GM23338 (cell line): ENCODE data around the gene GNMT. TPM values are rescaled to one million over a fixed set of nuclear protein-coding genes. Genes with fewer than 3 reads are reported as not detected.

Source experiments
- ATAC-seq: fragments of 200-7000 bp; cut with Tn5 transposase; 3 replicates; pipeline ENCODE4 v1.9.1; 2020
- DNase-seq: peaks from one replicate; pipeline ENCODE4 v3.0.0-alpha.2; 2015; ENCODE audit warnings: low spot score
- H2AFZ ChIP-seq: fragments of 200-600 bp; sonication (generic); 2 replicates; pipeline ENCODE4 v1.8.0; 2016; ENCODE audit warnings: antibody characterized with exemption, mild to moderate bottlenecking, moderate library complexity
- H3F3A ChIP-seq: fragments of 200-600 bp; sonication (generic); replicated peaks from 2 replicates; pipeline ENCODE4 v1.8.0; 2017; ENCODE audit warnings: antibody characterized with exemption, mixed run types, low read depth
- H3K27ac ChIP-seq: fragments of 200-600 bp; sonication (generic); 2 replicates; pipeline ENCODE4 v1.6.1; 2016; ENCODE audit warnings: low read depth
- H3K27me3 ChIP-seq: fragments of 200-600 bp; sonication (generic); 2 replicates; pipeline ENCODE4 v1.8.0; 2016; ENCODE audit warnings: mild to moderate bottlenecking, mixed run types, moderate library complexity; ENCODE audit not compliant: insufficient read depth
- H3K36me3 ChIP-seq: fragments of 200-600 bp; sonication (generic); 2 replicates; pipeline ENCODE4 v1.8.0; 2016; ENCODE audit warnings: mild to moderate bottlenecking; ENCODE audit not compliant: insufficient read depth
- H3K4me1 ChIP-seq: fragments of 200-600 bp; sonication (generic); 2 replicates; pipeline ENCODE4 v1.8.0; 2016; ENCODE audit warnings: mild to moderate bottlenecking, moderate library complexity; ENCODE audit not compliant: insufficient read depth
- H3K4me2 ChIP-seq: fragments of 200-600 bp; sonication (generic); 2 replicates; pipeline ENCODE4 v1.7.1; 2017; ENCODE audit warnings: mixed run types
- H3K4me3 ChIP-seq: fragments of 200-600 bp; sonication (generic); 2 replicates; pipeline ENCODE4 v1.6.1; 2016; ENCODE audit warnings: mixed run types
- H3K79me2 ChIP-seq: fragments of 200-600 bp; sonication (generic); replicated peaks from 2 replicates; pipeline ENCODE4 v1.8.0; 2017; ENCODE audit warnings: mild to moderate bottlenecking; ENCODE audit not compliant: insufficient read depth
- H3K9me2 ChIP-seq: fragments of 200-600 bp; sonication (generic); 2 replicates; pipeline ENCODE4 v1.8.0; 2017; ENCODE audit not compliant: insufficient read depth
- H4K20me1 ChIP-seq: fragments of 200-600 bp; sonication (generic); replicated peaks from 2 replicates; pipeline ENCODE4 v1.8.0; 2017; ENCODE audit warnings: mild to moderate bottlenecking; ENCODE audit not compliant: insufficient read depth
- H3K27ac Mint-ChIP-seq: 2 replicates; pipeline ENCODE4 v1.8.0; 2020; ENCODE audit warnings: inconsistent platforms, mild to moderate bottlenecking, moderate library complexity, mixed read lengths
- H3K27me3 Mint-ChIP-seq: 3 replicates; pipeline ENCODE4 v1.8.0; 2022; ENCODE audit warnings: low read depth, mild to moderate bottlenecking, moderate library complexity, mixed read lengths, inconsistent platforms; ENCODE audit not compliant: insufficient read depth, poor library complexity
- H3K36me3 Mint-ChIP-seq: 3 replicates; pipeline ENCODE4 v1.8.0; 2021; ENCODE audit warnings: low read depth, mild to moderate bottlenecking, inconsistent platforms, moderate library complexity, mixed read lengths
- H3K4me1 Mint-ChIP-seq: 3 replicates; pipeline ENCODE4 v1.8.0; 2020; ENCODE audit warnings: mild to moderate bottlenecking, inconsistent platforms, mixed read lengths
- H3K4me3 Mint-ChIP-seq: 3 replicates; pipeline ENCODE4 v1.8.0; 2021; ENCODE audit warnings: moderate library complexity, mild to moderate bottlenecking, inconsistent platforms, mixed read lengths
- H3K9me3 Mint-ChIP-seq: 3 replicates; pipeline ENCODE4 v1.8.0; 2020; ENCODE audit warnings: moderate library complexity, mild to moderate bottlenecking, inconsistent platforms, mixed read lengths
- CREB1 ChIP-seq: fragments of 250-450 bp; sonication (Bioruptor Pico); IDR thresholded peaks from 2 replicates; pipeline ENCODE4 v1.5.0; 2020; ENCODE audit warnings: low read depth, mild to moderate bottlenecking, moderate library complexity
- CTCF ChIP-seq, 2 experiments: fragments of 200-600 bp in 1 of 2; sonication (generic) in 1 of 2; conservative IDR thresholded peaks; 2 replicates each; pipeline versions ENCODE4 v1.5.1 to v1.6.1; 2016 to 2017; ENCODE audit warnings: antibody characterized with exemption in 2 of 2, low read depth in 2 of 2, mild to moderate bottlenecking in 2 of 2, moderate library complexity in 1 of 2
- EZH2 ChIP-seq: fragments of 200-600 bp; sonication (generic); IDR thresholded peaks from one replicate; pipeline ENCODE4 v1.8.0; 2017; ENCODE audit warnings: antibody characterized with exemption, mild to moderate bottlenecking, low read depth; ENCODE audit not compliant: unreplicated experiment
- EZH2phosphoT487 ChIP-seq: fragments of 200-600 bp; sonication (generic); IDR thresholded peaks from one replicate; pipeline ENCODE4 v1.8.1; 2018; ENCODE audit warnings: antibody characterized with exemption; ENCODE audit not compliant: unreplicated experiment
- JUNB ChIP-seq: IDR thresholded peaks from one replicate; pipeline ENCODE4 v1.6.1; 2016; ENCODE audit warnings: antibody characterized with exemption; ENCODE audit not compliant: unreplicated experiment
- NANOG ChIP-seq: IDR thresholded peaks from 2 replicates; pipeline ENCODE4 v1.6.1; 2016; ENCODE audit warnings: antibody characterized with exemption, borderline replicate concordance
- POLR2AphosphoS5 ChIP-seq: IDR thresholded peaks from 2 replicates; pipeline ENCODE4 v1.6.1; 2016; ENCODE audit warnings: antibody characterized with exemption, low read depth
- REST ChIP-seq: IDR thresholded peaks from one replicate; pipeline ENCODE4 v1.6.1; 2018; ENCODE audit warnings: antibody characterized with exemption; ENCODE audit not compliant: unreplicated experiment
- STAT1 ChIP-seq: IDR thresholded peaks from one replicate; pipeline ENCODE4 v1.6.1; 2016; ENCODE audit warnings: antibody characterized with exemption; ENCODE audit not compliant: unreplicated experiment
- ZNF114 ChIP-seq: fragments of 250-450 bp; sonication (Bioruptor Pico); IDR thresholded peaks from 2 replicates; pipeline ENCODE4 v1.5.0; 2020; ENCODE audit warnings: mild to moderate bottlenecking, moderate library complexity
- ZNF331 ChIP-seq: fragments of 250-450 bp; sonication (Bioruptor Pico); IDR thresholded peaks from 2 replicates; pipeline ENCODE4 v1.5.0; 2020; ENCODE audit warnings: low read depth, mild to moderate bottlenecking, moderate library complexity
- ZNF462 ChIP-seq: fragments of 250-450 bp; sonication (Bioruptor Pico); IDR thresholded peaks from 2 replicates; pipeline ENCODE4 v1.5.0; 2020; ENCODE audit warnings: mild to moderate bottlenecking, moderate library complexity
- polyA plus RNA-seq: library from polyadenylated mRNA; unstranded; fragments of >200 nt; fragmentation: Nextera tagmentation; extraction: Ambion mirVana; gene quantifications from 2 replicates; pipeline ENCODE4 v1.2.1, GENCODE V29; 2016
- total RNA-seq: library from RNA; depleted of rRNA; stranded (reverse); fragments of >200 nt; shearing (Covaris generic); gene quantifications from 2 replicates; pipeline ENCODE4 v1.2.3, GENCODE V29; 2014
- TF ChIP-seq, protein P1 (sequence below): IDR thresholded peaks from 2 replicates; pipeline ENCODE4 v1.6.1; 2016; ENCODE audit warnings: antibody characterized with exemption

Gene GNMT
- total and polyA plus RNA-seq, 2 experiments from 2014 or later: 0.52 TPM; not detected in 1

- ATAC-seq (no peak), DNase-seq (no peak)
- H3K36me3 Mint-ChIP-seq: peaks cover 88% of the 10 kb centered on the region
- Histone ChIP-seq H3F3A (peaks cover 20% of the 10 kb centered on the region; the same call in 1 of the 2 replicates), H3K4me3 (no peak overlapping the region), H3K4me2 (no peak overlapping the region), H3K36me3 (peaks cover 32% of the 10 kb centered on the region), H2AFZ (no peak overlapping the region), H4K20me1 (peaks cover 22% of the 10 kb centered on the region), H3K27me3 (no peaks in the 10 kb centered on the region), H3K79me2 (peaks cover 52% of the 10 kb centered on the region), H3K4me1 (peaks cover 9% of the 10 kb centered on the region), H3K27ac (no peak overlapping the region), H3K9me2 (no peaks in the 10 kb centered on the region)
- no peaks in the 10 kb centered on the region for H3K9me3 Mint-ChIP-seq
- no peak for TF ChIP-seq ZNF462
- TF ChIP-seq STAT1: no peak
- TF ChIP-seq POLR2AphosphoS5: no peak
- TF ChIP-seq, protein P1, sequence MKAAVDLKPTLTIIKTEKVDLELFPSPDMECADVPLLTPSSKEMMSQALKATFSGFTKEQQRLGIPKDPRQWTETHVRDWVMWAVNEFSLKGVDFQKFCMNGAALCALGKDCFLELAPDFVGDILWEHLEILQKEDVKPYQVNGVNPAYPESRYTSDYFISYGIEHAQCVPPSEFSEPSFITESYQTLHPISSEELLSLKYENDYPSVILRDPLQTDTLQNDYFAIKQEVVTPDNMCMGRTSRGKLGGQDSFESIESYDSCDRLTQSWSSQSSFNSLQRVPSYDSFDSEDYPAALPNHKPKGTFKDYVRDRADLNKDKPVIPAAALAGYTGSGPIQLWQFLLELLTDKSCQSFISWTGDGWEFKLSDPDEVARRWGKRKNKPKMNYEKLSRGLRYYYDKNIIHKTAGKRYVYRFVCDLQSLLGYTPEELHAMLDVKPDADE: no peak
- TF ChIP-seq NANOG: no peak
- no peak for TF ChIP-seq EZH2phosphoT487
- TF ChIP-seq CTCF (conservative IDR thresholded peaks at IDR 0.05; ENCODE audit: low read depth in 2 of 2): no peak
- TF ChIP-seq ZNF331 (CRISPR knock-in tag): no peak
- no peak for TF ChIP-seq ZNF114 (CRISPR knock-in tag)
- TF ChIP-seq REST: no peak
- TF ChIP-seq EZH2: no peak
- TF ChIP-seq JUNB: no peak
- TF ChIP-seq CREB1 (CRISPR knock-in tag): no peak
- H3K27me3 Mint-ChIP-seq: peaks cover 18% of the 10 kb centered on the region
- H3K4me1 Mint-ChIP-seq: peaks cover 32% of the 10 kb centered on the region
- H3K4me3 Mint-ChIP-seq: no peak overlapping the region
- no peak overlapping the region for H3K27ac Mint-ChIP-seq
Observed at GRCh38 chr6:42935322-42935721, 25.2 kb upstream of the GNMT start.
